Thoracic aorta (tissue), 2 donors: ENCODE measurements around the gene PKNOX2. TPM values are rescaled to one million over a fixed set of nuclear protein-coding genes. Genes with fewer than 3 reads are reported as not detected.

Experiments used
- ATAC-seq: fragments of 150-250 bp; one replicate; pipeline ENCODE4 v1.8.0; 2017; ENCODE audit warnings: low read depth; ENCODE audit not compliant: insufficient number of reproducible peaks, low FRiP score
- DNase-seq: peaks from one replicate; pipeline ENCODE4 v3.0.0-alpha.2; 2020; ENCODE audit warnings: low spot score
- H3K27ac ChIP-seq, 2 donors: fragments of 200-600 bp; sonication (generic); 1 replicate in 1 of 2; 2 replicates in 1 of 2; pipeline ENCODE4 v1.5.1; 2016; ENCODE audit warnings: mild to moderate bottlenecking in 2 of 2, moderate library complexity in 2 of 2
- H3K27me3 ChIP-seq: fragments of 200-600 bp; sonication (generic); replicated peaks from 2 replicates; pipeline ENCODE4 v1.6.0; 2016; ENCODE audit warnings: mild to moderate bottlenecking; ENCODE audit not compliant: insufficient read depth
- H3K36me3 ChIP-seq: fragments of 200-600 bp; sonication (generic); one replicate; pipeline ENCODE4 v1.5.1; 2016
- H3K4me1 ChIP-seq, 2 donors: fragments of 200-600 bp; sonication (generic); 1 replicate in 1 of 2; 2 replicates in 1 of 2; pipeline versions ENCODE4 v1.5.1 to v1.6.0; 2016; ENCODE audit warnings: low read depth in 2 of 2, mild to moderate bottlenecking in 1 of 2; ENCODE audit not compliant: control insufficient read depth in 1 of 2
- H3K4me3 ChIP-seq: fragments of 200-600 bp; sonication (generic); 2 replicates; pipeline ENCODE4 v1.5.1; 2016; ENCODE audit warnings: mild to moderate bottlenecking
- H3K9me3 ChIP-seq: fragments of 200-600 bp; sonication (generic); 2 replicates; pipeline ENCODE4 v1.5.1; 2016
- total RNA-seq, 2 donors: library from RNA; depleted of rRNA; stranded (reverse); fragments of >200 nt; gene quantifications; one replicate each; pipeline versions ENCODE4 v1.1.0 to v1.2.3, GENCODE V29; 2016
- TF ChIP-seq, protein P1 (sequence below): fragments of 200-600 bp; sonication (generic); IDR thresholded peaks from one replicate; pipeline ENCODE4 v1.5.1; 2019; ENCODE audit warnings: antibody characterized with exemption

PKNOX2 gene
- total RNA-seq, 2 donors from 2014 or later, result 1.4 to 9.2 TPM

DNA sequence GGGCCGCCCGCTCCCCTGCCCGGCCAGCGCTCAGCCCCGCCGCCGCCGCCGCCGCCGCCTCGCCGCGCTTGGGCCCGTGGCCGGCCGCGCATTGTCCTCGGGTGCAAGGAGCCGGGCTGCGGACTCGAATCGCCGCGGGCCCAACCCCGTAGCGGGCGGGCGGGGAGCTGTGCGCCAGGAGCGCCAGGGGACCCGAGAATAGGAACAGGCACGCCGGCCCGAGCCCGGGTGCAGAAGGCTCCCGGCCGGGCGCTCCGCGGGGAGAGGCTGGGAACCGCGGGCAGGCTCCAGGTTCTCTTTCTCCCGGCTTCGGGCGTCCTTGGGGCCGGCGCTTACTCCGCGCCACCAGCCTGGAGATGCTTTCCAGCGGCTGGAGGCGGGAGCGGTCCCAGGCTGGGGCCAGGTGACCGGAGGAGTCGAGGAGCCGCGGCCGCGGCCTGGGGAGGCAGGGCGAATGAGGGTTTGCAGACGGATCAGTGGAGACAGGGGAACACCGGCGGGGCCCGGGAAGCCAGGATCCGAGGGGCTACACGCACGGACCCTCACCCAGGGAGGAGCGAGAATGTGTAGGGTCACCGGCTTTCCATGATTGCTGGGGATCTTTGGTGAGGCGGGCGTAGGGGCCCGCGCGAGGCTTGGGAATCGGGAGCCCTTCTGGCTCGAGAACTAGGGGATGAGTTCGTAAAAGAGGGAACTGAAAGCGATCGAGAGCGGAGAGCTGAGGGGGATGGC is 726 bp downstream of the PKNOX2 start:
- Histone ChIP-seq H3K27ac (peak overlapping the region; percentile 81 to 86), H3K4me1 (peaks cover 35 to 48% of the 10 kb centered on the region in 2 donors), H3K4me3 (peak overlapping the region; percentile 70), H3K27me3 (no peaks in the 10 kb centered on the region), H3K36me3 (no peaks in the 10 kb centered on the region), H3K9me3 (no peaks in the 10 kb centered on the region)
- no peak for DNase-seq
- TF ChIP-seq, protein P1, sequence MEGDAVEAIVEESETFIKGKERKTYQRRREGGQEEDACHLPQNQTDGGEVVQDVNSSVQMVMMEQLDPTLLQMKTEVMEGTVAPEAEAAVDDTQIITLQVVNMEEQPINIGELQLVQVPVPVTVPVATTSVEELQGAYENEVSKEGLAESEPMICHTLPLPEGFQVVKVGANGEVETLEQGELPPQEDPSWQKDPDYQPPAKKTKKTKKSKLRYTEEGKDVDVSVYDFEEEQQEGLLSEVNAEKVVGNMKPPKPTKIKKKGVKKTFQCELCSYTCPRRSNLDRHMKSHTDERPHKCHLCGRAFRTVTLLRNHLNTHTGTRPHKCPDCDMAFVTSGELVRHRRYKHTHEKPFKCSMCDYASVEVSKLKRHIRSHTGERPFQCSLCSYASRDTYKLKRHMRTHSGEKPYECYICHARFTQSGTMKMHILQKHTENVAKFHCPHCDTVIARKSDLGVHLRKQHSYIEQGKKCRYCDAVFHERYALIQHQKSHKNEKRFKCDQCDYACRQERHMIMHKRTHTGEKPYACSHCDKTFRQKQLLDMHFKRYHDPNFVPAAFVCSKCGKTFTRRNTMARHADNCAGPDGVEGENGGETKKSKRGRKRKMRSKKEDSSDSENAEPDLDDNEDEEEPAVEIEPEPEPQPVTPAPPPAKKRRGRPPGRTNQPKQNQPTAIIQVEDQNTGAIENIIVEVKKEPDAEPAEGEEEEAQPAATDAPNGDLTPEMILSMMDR, result no peak
- ATAC-seq, result peak; percentile 25

DNA sequence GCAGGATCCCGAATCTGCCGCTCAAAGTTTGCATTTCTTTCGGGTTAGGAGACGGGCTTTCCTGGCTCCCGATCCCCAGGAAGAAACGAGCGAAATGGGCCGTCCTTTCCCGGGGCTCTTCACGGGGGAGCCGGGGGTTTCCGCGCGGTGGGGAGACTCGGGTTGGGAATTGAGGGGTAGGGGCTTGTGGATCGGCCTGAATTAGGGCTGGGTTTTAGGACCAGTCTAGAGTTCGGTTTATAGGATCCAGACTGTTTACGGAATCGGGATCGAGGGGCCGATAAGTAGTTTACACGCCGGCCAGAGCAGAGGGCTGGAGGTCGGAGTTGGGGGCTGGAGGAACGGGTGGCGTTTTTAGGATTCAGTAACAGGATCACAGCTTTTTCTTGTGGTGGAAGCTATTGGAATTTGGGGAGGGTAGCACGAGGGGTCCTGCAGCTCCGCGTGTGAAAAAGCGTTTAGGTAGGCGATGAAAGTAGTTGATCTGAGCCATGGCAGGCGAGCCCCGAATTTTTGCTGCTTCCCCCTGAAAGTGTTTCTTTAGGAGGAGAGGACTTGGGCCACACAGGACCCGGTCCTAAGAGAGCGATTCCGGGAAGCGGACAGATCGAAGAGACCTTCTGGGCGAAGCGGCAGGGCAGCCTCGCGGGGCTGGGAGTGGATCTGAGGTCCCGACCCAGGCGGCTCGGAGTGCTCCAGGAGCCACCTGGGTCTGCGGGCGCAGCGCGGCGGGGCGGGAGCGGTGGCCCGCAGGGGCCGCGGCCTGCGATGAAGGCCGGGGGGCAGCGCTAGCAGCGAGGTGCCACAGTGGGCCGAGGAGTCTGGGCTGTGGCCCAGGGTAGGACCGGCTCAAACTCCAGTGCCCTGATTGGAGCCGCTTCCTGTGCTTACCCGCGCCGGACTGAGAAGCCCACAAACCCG is 1.6 kb downstream of the PKNOX2 start:
- Histone ChIP-seq H3K27me3 (no peaks in the 10 kb centered on the region), H3K4me3 (peak overlapping the region; percentile 70), H3K4me1 (peaks cover 37 to 55% of the 10 kb centered on the region in 2 donors), H3K27ac (peak overlapping the region; percentile 81 to 86), H3K36me3 (no peaks in the 10 kb centered on the region), H3K9me3 (no peaks in the 10 kb centered on the region)
- TF ChIP-seq, protein P1, result no peak
- DNase-seq (no peak), ATAC-seq (no peak)

DNA sequence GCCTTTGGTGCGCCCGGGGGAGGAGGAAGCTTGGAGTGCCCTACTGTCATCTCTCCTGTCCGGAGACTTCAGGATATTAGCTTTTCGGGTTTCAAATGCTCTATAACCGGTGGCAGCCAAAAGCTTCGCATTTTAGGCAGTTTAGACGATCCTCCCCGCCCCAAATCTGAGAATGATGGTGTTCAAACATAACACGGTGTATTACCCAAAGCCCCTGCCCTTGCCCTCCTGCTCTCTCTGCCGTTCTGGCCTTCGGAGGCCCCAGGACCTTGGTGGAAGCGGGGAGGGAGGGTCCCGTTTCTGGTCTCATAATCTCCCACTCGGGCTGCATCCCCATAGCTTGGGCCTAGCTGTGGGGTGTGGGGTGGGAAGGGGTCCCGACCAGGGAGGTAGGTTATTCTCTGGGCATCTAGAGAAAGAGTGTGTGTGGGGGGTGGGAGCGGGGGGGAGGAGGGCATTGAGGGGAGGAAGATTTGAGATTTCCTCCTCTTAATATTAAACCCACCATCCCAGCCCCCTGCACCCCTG is 2.3 kb downstream of the PKNOX2 start:
- Histone ChIP-seq H3K27ac (peak overlapping the region; percentile 81 to 86), H3K36me3 (no peaks in the 10 kb centered on the region), H3K9me3 (no peaks in the 10 kb centered on the region), H3K4me3 (peak overlapping the region; percentile 70), H3K4me1 (peaks cover 37 to 62% of the 10 kb centered on the region in 2 donors), H3K27me3 (no peaks in the 10 kb centered on the region)
- DNase-seq, result no peak
- TF ChIP-seq, protein P1, result no peak
- no peak for ATAC-seq

DNA sequence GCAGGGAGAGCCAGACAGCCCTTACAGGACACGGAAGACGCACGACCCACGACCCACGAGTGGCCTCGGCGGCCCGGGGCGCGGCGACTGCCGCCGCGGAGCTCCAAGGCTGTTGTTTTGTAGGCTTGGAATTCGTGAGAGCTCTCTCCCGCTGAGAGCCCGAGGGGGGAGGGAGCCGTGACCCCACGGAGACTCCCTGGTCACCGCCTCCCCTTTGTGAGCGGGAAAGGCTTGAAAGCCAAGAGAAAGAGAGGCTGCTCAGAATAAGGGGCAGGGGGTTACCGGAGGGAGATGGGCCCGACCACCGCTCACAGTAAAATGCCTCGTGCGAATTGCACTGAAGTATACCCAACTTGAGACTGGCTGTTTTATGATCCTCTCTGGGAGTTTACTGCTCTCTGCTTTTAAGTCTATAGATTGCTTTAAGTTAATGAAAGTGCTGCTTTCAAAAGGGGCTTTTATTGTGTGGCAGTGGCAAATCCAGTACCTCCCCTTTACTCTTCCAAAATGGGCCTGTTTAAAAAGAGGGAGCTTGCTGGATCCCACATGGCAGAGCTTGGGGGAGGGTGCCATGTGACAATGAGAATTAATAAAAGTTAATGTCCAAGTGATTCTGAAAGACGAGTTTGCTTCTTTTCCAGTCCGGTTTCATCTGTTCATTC is 2.9 kb downstream of the PKNOX2 start:
- ATAC-seq, result no peak
- Histone ChIP-seq H3K27me3 (no peaks in the 10 kb centered on the region), H3K9me3 (no peaks in the 10 kb centered on the region), H3K27ac (peak overlapping the region; percentile 81 to 86), H3K4me1 (peaks cover 37 to 62% of the 10 kb centered on the region in 2 donors), H3K36me3 (no peaks in the 10 kb centered on the region), H3K4me3 (peak overlapping the region; percentile 70)
- TF ChIP-seq, protein P1, result no peak
- DNase-seq, result no peak
